PFSK-1 (cell line): ENCODE results near the gene MAP4K2.
A peak's percentile ranks its signal among the peaks of the same experiment; 100 is the strongest.

Experiments used
- FOXP2 ChIP-seq: optimal IDR thresholded peaks from 2 replicates; pipeline ENCODE3; 2011; ENCODE audit warnings: borderline replicate concordance, control low read depth, inconsistent platforms; ENCODE audit not compliant: insufficient read depth; ENCODE audit errors: extremely low read length, extremely low read depth
- POLR2AphosphoS5 ChIP-seq: IDR thresholded peaks from 2 replicates; pipeline ENCODE4 v1.6.1; 2012; ENCODE audit warnings: low read depth, mild to moderate bottlenecking, control low read depth, low read length, moderate library complexity
- REST ChIP-seq, 2 experiments: IDR thresholded peaks; 2 replicates each; pipeline versions ENCODE4 v1.6.1 to v1.8.0; 2011 to 2012; ENCODE audit warnings: low read depth in 2 of 2, low read length in 2 of 2, control low read depth in 1 of 2, inconsistent platforms in 1 of 2, mild to moderate bottlenecking in 1 of 2, moderate library complexity in 1 of 2; ENCODE audit not compliant: insufficient read depth in 1 of 2
- TAF1 ChIP-seq: IDR thresholded peaks from 2 replicates; pipeline ENCODE4 v1.6.1; 2012; ENCODE audit warnings: low read length, control low read depth, borderline replicate concordance; ENCODE audit not compliant: insufficient read depth

GRCh38 chr11:64760759-64761420 is 42.1 kb downstream of the MAP4K2 start:
- TF ChIP-seq TAF1 (no peak), REST (IDR thresholded peaks at IDR 0.05; ENCODE audit: insufficient read depth in 1 of 2, low read depth in 2 of 2, low read length in 2 of 2) (no peak), POLR2AphosphoS5 (0 out of 2 replicates have a peak, but pooled peaks have one; percentile 25), FOXP2 (no peak)
